GM19023 (cell line): ENCODE results near the gene OSTN.
"Not testable (repeated sequence)": the region's sequence is repeated elsewhere in the genome, so short reads cannot be mapped to it uniquely, and the experiment has no call there.

Experiments
- ATAC-seq: cut with Tn5 transposase; IDR thresholded peaks from one replicate; pipeline ENCODE4 v1.9.1; 2021; ENCODE audit warnings: mild to moderate bottlenecking, moderate library complexity; ENCODE audit not compliant: unreplicated experiment

The OSTN gene, protein sequence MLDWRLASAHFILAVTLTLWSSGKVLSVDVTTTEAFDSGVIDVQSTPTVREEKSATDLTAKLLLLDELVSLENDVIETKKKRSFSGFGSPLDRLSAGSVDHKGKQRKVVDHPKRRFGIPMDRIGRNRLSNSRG

DNA sequence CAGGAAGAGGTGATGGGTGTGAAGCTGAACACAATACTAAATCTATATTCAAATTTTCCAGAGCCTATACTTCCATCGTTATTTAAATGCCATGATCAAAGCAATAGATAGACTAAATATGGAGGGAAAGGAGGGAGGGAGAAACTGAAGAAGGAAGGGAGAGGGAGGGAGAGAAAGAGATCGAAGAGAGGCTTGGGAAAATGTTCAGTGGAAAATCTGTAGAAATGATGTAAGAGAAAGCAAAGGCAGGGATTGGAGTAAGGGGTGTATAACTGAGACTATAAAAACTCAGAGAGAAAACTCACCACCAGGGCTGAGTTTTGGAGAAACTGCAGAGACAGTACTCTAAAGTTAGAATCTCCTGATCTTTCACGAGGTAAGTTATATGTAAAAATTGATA, at the start of gene OSTN:
OSTN (plus strand) TSS at position 310 of the 400 bp plus-strand sequence. CDS start 13,292 bp downstream, outside the sequence.
- no peak for ATAC-seq

DNA sequence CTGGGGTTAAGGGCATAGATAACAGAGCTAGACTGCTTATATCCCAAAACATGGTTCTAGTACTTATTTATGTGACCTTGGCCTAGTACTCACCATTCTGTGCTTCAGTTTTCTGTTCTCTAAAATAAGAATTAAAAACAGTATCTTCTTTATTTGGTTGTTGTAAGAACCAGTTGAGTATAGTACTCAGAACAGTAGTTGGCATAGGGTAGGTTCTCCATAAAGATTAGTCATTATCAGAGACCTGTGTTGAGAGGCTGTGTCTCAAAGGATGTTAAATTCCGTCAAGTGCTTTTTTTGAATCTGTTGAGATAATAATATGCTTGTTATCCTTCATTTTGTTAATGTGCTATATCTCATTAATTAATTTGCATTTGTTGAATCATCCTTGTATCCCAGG, 47.4 kb upstream of the OSTN start:
- ATAC-seq = no peak

DNA sequence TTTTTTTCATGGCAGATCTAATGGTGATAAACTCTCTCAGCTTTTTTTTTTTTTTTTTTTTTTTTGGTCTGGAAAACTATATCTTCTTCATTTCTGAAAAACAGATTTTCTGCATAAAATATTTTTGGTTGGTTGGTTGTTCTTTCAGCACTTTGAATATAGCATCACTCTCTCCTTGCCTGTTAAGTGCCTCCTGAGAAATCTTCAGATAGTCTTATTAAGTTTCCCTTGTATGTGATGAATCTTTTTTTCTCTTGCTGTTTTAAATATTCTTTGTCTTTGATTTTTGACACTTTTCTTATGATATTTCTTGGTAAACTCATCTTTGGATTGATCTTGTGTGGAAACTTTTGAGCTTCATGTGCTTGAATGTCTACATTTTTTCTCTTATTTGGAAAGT, 44.2 kb upstream of the OSTN start:
- ATAC-seq = no peak

DNA sequence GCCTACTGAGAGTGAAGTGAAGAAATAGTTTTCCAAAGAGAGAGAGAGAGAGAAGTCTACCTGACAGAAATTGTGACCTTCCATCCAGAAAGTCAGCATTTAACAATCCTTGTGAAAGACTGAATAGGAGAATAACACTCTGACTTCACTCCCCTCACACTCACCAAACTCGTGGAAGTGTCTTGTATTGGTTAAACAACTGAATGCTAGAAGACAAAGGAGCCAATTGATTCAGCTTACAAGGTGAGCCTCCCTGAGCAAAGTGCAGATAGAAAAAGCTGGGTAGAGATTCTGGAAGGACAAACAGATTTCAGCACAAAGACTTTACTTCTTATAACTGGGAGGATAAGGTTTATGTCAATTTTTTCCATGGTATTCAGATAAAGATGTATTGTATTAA, 40.8 kb upstream of the OSTN start:
- ATAC-seq = no peak

DNA sequence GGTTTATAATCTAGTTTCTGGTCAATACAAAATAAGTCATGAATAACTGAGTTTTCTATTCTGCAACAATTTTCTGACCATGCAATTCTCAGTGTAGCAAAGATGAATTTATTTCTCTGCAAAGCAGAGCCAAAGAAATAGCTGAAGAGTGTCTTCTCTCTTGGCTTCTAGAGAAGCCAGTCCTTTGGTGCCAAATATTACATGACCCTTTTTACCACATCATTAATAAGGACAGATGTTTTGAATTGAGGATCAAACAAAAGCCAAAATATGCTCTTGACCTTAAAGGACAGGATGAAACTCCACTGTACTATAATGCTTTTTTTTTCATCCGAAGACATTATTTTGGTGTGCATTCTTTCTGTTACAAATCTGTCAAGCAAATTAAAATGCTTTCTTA, 40.2 kb upstream of the OSTN start:
- ATAC-seq = no peak

DNA sequence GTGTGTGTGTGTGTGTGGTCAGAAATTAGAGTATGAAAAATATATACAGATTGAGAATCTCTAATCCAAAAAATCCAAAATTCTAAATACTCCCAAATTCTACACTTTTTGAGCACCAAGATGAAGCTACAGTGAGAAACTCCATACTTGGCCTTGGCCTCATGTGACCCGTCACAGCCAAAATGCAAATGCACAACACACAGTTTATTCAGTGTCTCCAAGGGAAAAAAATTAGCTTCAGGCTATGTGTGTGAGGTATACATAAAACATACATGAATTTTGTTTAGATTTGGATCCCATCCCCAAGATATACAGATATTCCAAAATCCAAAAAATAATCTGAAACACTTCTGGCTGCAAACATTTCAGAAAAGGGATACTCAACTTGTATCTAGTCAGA, 33.2 kb upstream of the OSTN start:
- ATAC-seq = no peak

DNA sequence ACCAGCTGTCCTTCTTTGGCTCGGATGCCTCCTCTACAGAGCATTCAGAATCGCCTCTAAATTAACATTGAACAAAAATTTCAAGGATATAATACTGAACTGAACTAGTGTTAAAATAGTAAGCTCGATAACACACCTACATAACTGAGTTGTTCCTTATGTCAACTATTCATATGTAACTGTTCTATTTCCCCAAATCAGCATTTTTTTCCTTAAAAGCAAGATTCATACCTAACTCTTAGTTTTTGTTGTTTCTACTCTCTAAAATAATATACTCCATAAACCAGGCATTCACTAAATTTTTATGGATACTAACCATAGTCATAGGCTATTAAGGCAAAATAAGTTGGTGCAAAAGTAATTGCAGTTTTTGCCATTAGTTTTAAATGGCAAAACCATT, 32.7 kb upstream of the OSTN start:
- no peak for ATAC-seq

DNA sequence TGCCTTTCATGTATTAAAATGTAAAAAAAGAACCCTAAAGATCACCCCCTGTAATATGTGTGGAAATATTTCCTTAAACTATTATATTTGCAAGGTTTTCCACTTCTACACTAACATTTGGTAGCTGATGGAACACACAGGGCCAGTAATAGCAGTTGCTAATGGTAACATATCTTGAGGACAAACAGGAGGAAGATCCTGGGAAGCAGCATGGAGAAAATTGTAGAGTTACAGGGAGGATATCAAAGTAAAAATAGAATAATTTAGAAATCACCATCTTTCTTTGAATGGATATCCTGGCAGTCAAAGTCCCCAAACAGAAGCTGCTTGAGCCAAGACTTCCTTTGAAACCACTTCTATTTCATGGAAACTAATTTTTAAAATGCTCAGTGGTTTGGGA, 29.5 kb upstream of the OSTN start:
- ATAC-seq = no peak

DNA sequence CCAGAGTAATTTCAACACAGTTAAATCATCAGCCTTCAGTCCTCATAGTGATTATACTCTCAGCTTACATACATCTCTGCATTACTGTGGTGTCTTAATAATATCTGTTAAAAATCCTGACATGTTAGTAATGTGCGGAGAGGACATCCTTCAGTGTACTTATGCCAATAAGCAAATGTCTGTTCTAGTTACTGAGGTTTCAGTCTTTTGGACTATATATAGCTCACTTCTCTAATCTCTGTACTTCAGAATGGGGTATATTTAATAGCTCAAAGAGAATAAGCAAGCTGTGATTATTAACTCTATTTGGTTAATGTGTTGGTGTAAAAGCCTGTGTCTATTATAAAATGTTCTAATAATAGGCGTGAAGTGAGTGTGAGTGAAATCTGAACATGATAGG, 28.9 kb upstream of the OSTN start:
- ATAC-seq = no peak

DNA sequence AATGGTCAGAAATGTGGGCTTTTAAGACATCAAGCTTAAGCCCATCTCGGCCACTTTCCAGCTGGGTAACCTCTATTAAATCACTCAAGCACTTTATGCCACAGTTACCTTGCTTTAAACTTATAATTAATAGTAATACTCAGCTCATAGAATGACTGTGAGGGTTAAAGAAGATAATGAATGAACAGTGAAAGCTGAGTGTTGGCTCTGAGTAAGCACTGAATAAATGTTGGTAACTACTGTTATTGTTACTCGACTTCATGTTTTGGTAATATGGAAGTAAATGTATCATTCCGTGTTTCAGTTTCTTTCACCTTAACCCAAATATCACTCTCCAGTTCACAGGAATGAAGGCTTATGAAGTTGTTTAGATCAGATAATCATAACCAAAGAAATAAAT, 23.9 kb upstream of the OSTN start:
- ATAC-seq = no peak

DNA sequence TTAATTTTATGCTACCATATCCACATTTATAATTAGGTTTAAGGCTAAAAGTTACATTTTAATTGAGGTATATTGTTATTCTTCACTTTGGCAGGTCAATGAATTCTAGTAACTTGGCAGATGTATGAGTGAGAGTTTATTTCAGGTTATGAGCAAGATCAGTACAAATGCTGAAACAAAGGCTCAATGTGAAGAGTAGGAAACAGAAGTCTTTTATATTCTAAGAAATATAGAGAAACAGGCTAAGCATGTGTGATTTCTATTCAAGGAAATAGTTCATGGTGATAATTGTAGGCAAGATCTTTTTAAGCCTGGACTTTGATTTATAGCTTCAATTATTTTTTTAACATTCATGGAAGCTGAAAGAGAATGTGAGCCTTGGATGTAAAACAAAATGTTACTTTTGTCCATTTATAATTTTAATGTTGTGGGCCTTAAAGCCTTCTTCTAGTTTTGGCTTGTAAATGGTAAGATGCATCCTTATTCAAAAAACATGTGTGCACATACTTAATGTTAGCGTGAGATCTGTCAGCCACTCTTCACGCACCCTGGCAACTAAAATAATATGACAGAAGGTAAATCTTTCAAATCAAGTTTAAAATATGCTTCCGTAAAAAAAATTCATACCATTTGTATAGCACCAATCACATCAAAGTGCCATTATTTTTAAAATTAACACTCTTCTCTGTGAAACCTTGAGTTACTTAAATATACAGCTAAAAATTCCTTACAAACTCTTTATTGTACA, 22.8 kb upstream of the OSTN start:
- no peak for ATAC-seq

DNA sequence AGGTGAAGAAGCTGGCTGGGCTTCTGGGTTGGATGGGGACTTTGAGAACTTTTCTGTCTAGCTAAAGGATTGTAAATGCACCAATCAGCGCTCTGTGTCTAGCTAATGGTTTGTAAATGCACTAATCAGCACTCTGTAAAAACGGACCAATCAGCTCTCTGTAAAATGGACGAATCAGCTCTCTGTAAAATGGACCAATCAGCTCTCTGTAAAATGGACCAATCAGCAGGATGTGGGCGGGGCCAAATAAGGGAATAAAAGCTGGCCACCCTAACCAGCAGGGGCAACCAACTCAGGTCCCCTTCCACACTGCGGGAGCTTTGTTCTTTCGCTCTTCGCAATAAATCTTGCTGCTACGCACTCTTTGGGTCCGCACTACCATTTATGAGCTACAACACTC, 13.7 kb upstream of the OSTN start:
- ATAC-seq = not testable (repeated sequence)

DNA sequence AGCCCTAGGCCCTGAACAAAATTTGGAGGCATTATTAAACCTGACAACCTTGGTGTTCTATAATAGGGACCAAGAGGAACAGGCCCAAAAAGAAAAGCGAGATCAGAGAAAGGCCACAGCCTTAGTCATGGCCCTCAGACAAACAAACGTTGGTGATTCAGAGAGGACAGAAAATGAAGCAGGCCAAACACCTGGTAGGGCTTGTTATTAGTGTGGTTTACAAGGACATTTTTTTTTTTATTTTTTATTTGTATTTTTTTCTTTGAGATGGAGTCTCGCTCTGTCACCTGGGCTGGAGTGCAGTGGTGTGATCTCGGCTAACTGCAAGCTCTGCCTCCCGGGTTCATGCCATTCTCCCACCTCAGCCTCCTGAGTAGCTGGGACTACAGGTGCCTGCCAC, 10.8 kb upstream of the OSTN start:
- ATAC-seq = not testable (repeated sequence)

DNA sequence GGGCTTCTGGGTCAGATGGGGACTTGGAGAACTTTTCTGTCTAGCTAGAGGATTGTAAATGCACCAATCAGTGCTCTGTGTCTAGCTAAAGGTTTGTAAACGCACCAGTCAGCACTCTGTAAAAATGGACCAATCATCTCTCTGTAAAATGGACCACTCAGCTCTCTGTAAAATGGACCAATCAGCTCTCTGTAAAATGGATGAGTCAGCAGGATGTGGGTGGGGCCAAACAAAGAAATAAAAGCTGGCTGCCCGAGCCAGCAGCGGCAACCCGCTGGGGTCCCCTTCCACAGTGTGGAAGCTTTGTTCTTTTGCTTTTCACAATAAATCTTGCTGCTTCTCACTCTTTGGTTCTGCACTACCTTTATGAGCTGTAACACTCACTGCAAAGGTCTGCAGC, 6.8 kb upstream of the OSTN start:
- ATAC-seq = not testable (repeated sequence)

DNA sequence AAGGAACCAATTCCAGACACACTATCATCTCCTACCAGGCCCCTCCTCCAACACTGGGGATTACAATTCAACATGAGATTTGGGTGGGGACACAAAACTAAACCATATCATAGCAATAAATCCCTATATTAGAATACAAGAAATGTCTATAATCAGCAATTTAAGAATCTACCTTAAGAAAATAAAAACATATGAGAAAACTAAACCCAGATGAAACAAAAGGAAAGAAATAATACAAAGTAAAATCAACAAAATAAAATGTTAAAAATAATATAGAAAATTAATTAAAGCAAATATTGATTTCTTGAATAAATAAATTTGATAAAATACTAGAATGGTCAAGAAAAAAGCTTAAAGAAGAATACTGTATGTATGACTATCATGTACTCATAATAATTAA, 6.1 kb upstream of the OSTN start:
- ATAC-seq = no peak

DNA sequence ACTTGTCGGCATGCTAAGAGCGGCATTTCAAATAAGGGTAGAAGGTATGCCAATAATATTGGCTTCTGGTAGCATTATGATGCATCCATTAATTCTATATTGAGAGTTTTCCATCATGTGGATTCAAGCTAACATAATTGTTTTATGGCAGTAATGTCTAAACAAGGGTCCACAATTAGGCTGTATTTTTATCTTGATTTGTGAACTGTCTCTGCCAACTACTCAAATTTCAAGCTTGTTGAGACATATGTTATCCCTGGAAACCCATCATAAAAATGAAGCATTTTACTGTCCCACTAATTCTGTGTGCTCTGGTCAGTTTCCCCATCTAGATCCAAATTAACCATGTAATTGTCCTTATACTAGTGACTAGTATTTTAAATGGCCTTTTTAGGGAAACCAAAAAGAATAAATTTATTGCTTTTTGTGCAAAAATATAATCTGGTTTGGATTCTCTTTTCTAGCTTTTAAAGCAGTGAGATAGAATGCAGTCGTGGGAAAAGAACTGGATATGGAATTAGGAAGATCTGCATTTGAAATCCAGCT, 1.2 kb upstream of the OSTN start:
- no peak for ATAC-seq

DNA sequence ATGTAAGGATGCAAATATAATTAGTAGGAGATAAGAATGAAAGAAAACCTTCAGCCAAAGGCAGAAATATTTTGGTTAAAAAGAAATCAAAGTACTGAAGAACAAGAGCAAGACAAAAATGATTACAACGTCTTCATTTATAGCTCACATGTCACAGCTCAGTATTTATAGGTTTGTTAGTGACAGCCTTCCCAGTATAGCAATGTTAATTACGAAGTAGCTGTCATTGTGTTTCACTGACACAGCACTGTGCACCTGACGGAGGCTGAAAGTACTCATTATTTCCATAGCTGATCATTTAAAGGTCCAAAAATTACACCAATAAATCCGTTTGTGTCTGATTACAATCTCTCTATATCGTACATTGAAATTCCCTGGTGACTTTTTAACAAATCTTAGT, 561 bp upstream of the OSTN start:
- no peak for ATAC-seq

DNA sequence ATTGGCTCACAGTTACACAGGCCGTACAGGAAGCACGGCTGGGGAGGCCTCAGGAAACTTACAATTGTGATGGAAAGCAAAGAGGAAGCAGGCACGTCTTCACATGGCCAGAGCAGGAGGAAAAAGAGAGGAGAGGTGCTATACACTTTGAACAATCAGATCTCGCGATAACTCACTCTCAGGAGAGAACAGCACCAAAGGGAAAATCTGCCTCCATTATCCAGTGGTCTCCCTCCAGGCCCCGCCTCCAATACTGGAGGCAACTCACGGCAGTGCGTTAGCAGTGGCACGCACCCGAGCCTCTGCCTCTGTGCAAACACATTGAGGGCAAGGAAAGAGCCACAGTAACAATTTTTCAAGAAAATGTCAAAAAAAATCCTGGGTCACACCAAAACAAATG, 11.0 kb downstream of the OSTN start:
- ATAC-seq = no peak

DNA sequence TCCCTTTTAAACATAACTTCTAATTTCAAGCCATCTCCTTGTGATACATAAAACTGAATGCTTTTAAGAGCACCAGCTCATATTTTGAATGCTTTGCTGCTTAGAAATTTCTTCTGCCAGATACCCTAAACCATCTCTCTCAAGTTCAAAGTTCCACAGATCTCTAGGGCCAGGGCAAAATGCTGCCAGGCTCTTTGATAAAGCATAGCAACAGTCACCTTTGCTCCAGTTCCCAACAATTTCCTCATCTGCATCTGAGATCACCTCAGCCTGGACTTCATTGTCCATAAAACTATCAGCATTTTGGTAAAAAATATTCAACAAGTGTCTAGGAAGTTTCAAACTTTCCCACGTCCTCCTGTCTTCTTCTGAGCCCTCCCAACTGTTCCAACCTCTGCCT, 17.5 kb downstream of the OSTN start:
- ATAC-seq = no peak

DNA sequence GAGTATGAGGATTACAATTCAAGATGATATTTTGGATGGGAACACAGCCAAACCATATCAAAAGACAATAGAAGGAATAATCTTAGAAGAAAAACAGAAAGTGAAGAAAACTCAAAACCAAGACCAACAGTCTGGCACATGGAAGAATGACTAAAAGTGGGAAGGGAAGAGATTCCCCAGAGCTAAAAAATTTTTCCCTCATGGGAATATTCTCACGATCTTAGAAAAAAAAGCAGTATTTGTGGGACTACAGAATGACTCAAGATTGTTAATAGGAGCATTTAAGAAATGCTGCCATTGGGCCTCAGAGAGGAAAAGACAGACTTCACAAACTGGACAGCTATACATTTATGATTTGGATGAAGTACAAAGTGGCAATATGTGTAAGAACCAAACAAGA, 18.3 kb downstream of the OSTN start:
- no peak for ATAC-seq

DNA sequence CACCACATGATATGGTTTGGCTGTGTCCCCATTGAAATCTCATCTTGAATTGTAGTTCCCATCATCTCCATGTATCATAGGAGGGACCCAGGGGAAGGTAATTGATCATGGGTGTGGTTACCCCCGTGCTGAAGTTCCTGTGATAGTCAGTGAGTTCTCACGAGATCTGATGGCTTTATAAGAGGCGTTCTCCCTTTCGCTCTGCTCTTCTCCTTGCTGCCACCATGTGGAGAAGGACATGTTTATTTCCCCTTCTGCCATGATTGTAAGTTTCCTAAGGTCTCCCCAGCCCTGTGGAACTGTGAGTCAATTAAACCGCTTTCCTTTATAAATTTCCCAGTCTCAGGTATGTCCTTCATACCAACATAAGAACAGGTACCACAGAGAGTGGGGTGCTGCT, 21.9 kb downstream of the OSTN start:
- ATAC-seq = no peak

DNA sequence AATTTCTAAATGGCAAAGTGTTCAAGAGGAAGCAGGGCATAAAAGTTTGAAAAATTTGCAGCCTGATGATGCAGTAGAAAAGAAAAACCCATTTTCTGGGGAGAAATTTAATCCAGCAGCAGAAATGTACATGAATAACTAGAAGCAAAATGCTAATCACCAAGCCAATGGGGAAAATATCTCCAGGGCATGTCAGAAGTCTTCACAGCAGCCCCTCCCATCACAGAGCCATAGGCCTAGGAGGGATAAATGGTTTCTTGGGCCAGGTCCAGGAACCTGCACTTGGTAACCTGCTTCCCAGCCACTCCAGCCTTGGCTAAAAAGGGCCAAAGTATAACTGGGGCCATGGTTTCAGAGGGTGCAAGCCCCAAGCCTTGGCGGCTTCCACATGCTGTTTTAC, 22.6 kb downstream of the OSTN start:
- ATAC-seq = no peak

DNA sequence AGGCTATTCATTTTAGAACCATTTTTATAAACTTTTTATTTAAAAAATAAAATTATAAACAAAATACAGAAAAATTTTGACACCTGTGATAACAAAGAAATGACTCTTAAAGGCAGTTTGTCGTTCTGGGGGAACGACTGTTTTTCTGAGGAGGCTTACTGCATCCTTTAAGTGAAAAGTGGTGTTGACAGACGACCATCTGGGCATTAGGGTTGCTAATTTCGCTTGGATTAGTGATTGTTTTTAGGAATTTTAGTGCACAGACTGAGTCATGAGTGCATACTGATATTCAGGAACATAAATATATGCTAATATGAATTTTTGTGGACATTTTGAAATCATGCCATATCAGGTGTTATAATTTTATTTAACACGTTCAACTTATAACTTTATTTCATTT, 28.5 kb downstream of the OSTN start:
- no peak for ATAC-seq
